Liver (tissue), 9 donors: ENCODE data around the gene FAM161A. TPM values are rescaled to one million over a fixed set of nuclear protein-coding genes. Genes with fewer than 3 reads are reported as not detected.

ENCODE experiments used
- DNase-seq: peaks from one replicate; pipeline ENCODE4 v3.0.0-alpha.2; 2017; ENCODE audit warnings: low spot score
- H3K27ac ChIP-seq, 2 donors: one replicate each; pipeline ENCODE4 v1.7.0; 2013; ENCODE audit warnings: inconsistent platforms in 2 of 2, low read length in 2 of 2, control low read depth in 1 of 2, low read depth in 1 of 2, mild to moderate bottlenecking in 1 of 2
- H3K27me3 ChIP-seq, 4 donors: one replicate each; pipeline versions ENCODE4 v1.6.1 to v1.7.0; 2013; ENCODE audit warnings: low read length in 3 of 4, inconsistent platforms in 1 of 4, mild to moderate bottlenecking in 1 of 4, moderate library complexity in 1 of 4; ENCODE audit not compliant: control insufficient read depth in 4 of 4, insufficient read depth in 4 of 4
- H3K36me3 ChIP-seq, 4 donors: one replicate each; pipeline versions ENCODE4 v1.6.1 to v1.7.0; 2013; ENCODE audit warnings: low read length in 3 of 4, mild to moderate bottlenecking in 3 of 4, low read depth in 1 of 4, moderate library complexity in 1 of 4; ENCODE audit not compliant: control insufficient read depth in 4 of 4, insufficient read depth in 3 of 4
- H3K4me1 ChIP-seq, 4 donors: one replicate each; pipeline versions ENCODE4 v1.6.1 to v1.7.0; 2013; ENCODE audit warnings: low read length in 3 of 4, mild to moderate bottlenecking in 3 of 4, moderate library complexity in 1 of 4; ENCODE audit not compliant: control insufficient read depth in 4 of 4, insufficient read depth in 4 of 4
- H3K4me3 ChIP-seq, 3 donors: one replicate each; pipeline versions ENCODE4 v1.6.1 to v1.7.0; 2013; ENCODE audit warnings: low read length in 3 of 3, control low read depth in 1 of 3, low read depth in 1 of 3, mild to moderate bottlenecking in 1 of 3
- H3K9ac ChIP-seq, 2 donors: one replicate each; pipeline ENCODE4 v1.7.0; 2013; ENCODE audit warnings: low read length in 2 of 2, mild to moderate bottlenecking in 2 of 2, moderate library complexity in 2 of 2, control low read depth in 1 of 2, low read depth in 1 of 2
- H3K9me3 ChIP-seq, 4 donors: one replicate each; pipeline versions ENCODE4 v1.6.1 to v1.7.0; 2013; ENCODE audit warnings: low read length in 3 of 4; ENCODE audit not compliant: control insufficient read depth in 4 of 4
- EGR1 ChIP-seq, 2 donors: IDR thresholded peaks; 2 replicates each; pipeline ENCODE4 v1.6.1; 2016 to 2018; ENCODE audit warnings: antibody characterized with exemption in 2 of 2, low read depth in 2 of 2
- FOXA1 ChIP-seq: IDR thresholded peaks from 2 replicates; pipeline ENCODE4 v1.6.1; 2016; ENCODE audit warnings: antibody characterized with exemption
- FOXA2 ChIP-seq: IDR thresholded peaks from 2 replicates; pipeline ENCODE4 v1.6.1; 2016; ENCODE audit warnings: antibody characterized with exemption
- GABPA ChIP-seq, 2 donors: IDR thresholded peaks in 1 of 2; conservative IDR thresholded peaks in 1 of 2; 2 replicates each; pipeline ENCODE4 v1.6.1; 2016; ENCODE audit warnings: antibody characterized with exemption in 2 of 2, mild to moderate bottlenecking in 1 of 2, moderate library complexity in 1 of 2
- HNF4A ChIP-seq, 2 donors: conservative IDR thresholded peaks; 2 replicates each; pipeline ENCODE4 v1.6.1; 2016; ENCODE audit warnings: antibody characterized with exemption in 2 of 2, mild to moderate bottlenecking in 2 of 2
- HNF4G ChIP-seq: IDR thresholded peaks from 2 replicates; pipeline ENCODE4 v1.6.1; 2016; ENCODE audit warnings: antibody characterized with exemption
- JUND ChIP-seq, 2 donors: IDR thresholded peaks; 2 replicates each; pipeline ENCODE4 v1.6.1; 2016; ENCODE audit warnings: antibody characterized with exemption in 2 of 2
- NR2F2 ChIP-seq: IDR thresholded peaks from 2 replicates; pipeline ENCODE4 v1.6.1; 2016; ENCODE audit warnings: antibody characterized with exemption
- RAD21 ChIP-seq, 2 donors: IDR thresholded peaks; 2 replicates each; pipeline ENCODE4 v1.6.1; 2016; ENCODE audit warnings: antibody characterized with exemption in 2 of 2, mild to moderate bottlenecking in 2 of 2
- REST ChIP-seq: IDR thresholded peaks from 2 replicates; pipeline ENCODE4 v1.6.1; 2016; ENCODE audit warnings: antibody characterized with exemption, mild to moderate bottlenecking
- RXRA ChIP-seq, 2 donors: IDR thresholded peaks; 2 replicates each; pipeline ENCODE4 v1.6.1; 2017 to 2018; ENCODE audit warnings: antibody characterized with exemption in 2 of 2, mild to moderate bottlenecking in 1 of 2
- SP1 ChIP-seq: IDR thresholded peaks from 2 replicates; pipeline ENCODE4 v1.6.1; 2018; ENCODE audit warnings: antibody characterized with exemption, mild to moderate bottlenecking
- TAF1 ChIP-seq: conservative IDR thresholded peaks from 2 replicates; pipeline ENCODE4 v1.6.1; 2016; ENCODE audit warnings: antibody characterized with exemption, mild to moderate bottlenecking
- YY1 ChIP-seq: IDR thresholded peaks from 2 replicates; pipeline ENCODE4 v1.6.1; 2016; ENCODE audit warnings: antibody characterized with exemption, mild to moderate bottlenecking
- ZBTB33 ChIP-seq: IDR thresholded peaks from 2 replicates; pipeline ENCODE4 v1.6.1; 2016; ENCODE audit warnings: antibody characterized with exemption
- WGBS: extraction: QIAGEN DNeasy Blood & Tissue Kit; methylation state at CpG from one replicate; pipeline ENCODE4 v1.1.7; 2013; 5-methylcytosine and 5-hydroxymethylcytosine counted together
- polyA plus RNA-seq, 2 donors: library from polyadenylated mRNA; stranded (reverse) in 1 of 2; unstranded in 1 of 2; fragments of 200-250 nt in 1 of 2; fragments of >200 nt in 1 of 2; fragmentation: Nextera tagmentation in 1 of 2; extraction: Ambion mirVana in 1 of 2; gene quantifications; one replicate each; pipeline versions ENCODE4 v1.2.1 to v1.2.3, GENCODE V29; 2013 to 2015
- total RNA-seq, 2 donors: library from RNA; depleted of rRNA; stranded (reverse); fragments of >200 nt; gene quantifications; one replicate each; pipeline ENCODE4 v1.2.3, GENCODE V29; 2014
- TF ChIP-seq, protein P1 (sequence below): IDR thresholded peaks from 2 replicates; pipeline ENCODE4 v1.6.1; 2016; ENCODE audit warnings: antibody characterized with exemption
- TF ChIP-seq, protein P2 (sequence below): IDR thresholded peaks from 2 replicates; pipeline ENCODE4 v1.6.1; 2016; ENCODE audit warnings: antibody characterized with exemption
- TF ChIP-seq, protein P3 (sequence below): fragments of 150-350 bp; IDR thresholded peaks from 2 replicates; pipeline ENCODE4 v1.5.1; 2017; ENCODE audit warnings: improper control_type of control experiment, low read depth, low read length; ENCODE audit not compliant: missing input control
- donor health status: healthy.
- donor health status: healthy.
- donor health status: healthy.
- donor health status: healthy.
- donor health status: healthy.

FAM161A gene
- total and polyA plus RNA-seq, 4 donors, result 0.54 to 1.2 (median 0.78) TPM

- Histone ChIP-seq H3K4me3 (no peak overlapping the region), H3K9me3 (no peaks in the 10 kb centered on the region), H3K27ac (no peak overlapping the region), H3K4me1 (no peaks in the 10 kb centered on the region), H3K9ac (no peak overlapping the region), H3K27me3 (no peaks in the 10 kb centered on the region), H3K36me3 (no peaks in the 10 kb centered on the region)
- 80% methylated on average over 4 of the region's 4 CpGs for WGBS
- no peak for TF ChIP-seq HNF4G
- TF ChIP-seq, protein P1, sequence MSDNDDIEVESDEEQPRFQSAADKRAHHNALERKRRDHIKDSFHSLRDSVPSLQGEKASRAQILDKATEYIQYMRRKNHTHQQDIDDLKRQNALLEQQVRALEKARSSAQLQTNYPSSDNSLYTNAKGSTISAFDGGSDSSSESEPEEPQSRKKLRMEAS, result no peak
- TF ChIP-seq SP1, result no peak
- TF ChIP-seq JUND (IDR thresholded peaks at IDR 0.05), result no peak
- no peak for TF ChIP-seq FOXA1
- no peak for TF ChIP-seq TAF1
- no peak for TF ChIP-seq NR2F2
- TF ChIP-seq FOXA2, result no peak
- TF ChIP-seq, protein P2, sequence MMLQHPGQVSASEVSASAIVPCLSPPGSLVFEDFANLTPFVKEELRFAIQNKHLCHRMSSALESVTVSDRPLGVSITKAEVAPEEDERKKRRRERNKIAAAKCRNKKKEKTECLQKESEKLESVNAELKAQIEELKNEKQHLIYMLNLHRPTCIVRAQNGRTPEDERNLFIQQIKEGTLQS, result no peak
- TF ChIP-seq ZBTB33, result no peak
- no peak for TF ChIP-seq REST
- no peak for TF ChIP-seq RAD21 (IDR thresholded peaks at IDR 0.05)
- TF ChIP-seq YY1, result no peak
- TF ChIP-seq, protein P3, sequence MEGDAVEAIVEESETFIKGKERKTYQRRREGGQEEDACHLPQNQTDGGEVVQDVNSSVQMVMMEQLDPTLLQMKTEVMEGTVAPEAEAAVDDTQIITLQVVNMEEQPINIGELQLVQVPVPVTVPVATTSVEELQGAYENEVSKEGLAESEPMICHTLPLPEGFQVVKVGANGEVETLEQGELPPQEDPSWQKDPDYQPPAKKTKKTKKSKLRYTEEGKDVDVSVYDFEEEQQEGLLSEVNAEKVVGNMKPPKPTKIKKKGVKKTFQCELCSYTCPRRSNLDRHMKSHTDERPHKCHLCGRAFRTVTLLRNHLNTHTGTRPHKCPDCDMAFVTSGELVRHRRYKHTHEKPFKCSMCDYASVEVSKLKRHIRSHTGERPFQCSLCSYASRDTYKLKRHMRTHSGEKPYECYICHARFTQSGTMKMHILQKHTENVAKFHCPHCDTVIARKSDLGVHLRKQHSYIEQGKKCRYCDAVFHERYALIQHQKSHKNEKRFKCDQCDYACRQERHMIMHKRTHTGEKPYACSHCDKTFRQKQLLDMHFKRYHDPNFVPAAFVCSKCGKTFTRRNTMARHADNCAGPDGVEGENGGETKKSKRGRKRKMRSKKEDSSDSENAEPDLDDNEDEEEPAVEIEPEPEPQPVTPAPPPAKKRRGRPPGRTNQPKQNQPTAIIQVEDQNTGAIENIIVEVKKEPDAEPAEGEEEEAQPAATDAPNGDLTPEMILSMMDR, result no peak
- no peak for TF ChIP-seq HNF4A (conservative IDR thresholded peaks at IDR 0.05)
- TF ChIP-seq EGR1 (IDR thresholded peaks at IDR 0.05; ENCODE audit: low read depth in 2 of 2), result no peak
- no peak for TF ChIP-seq GABPA (IDR thresholded peaks at IDR 0.05 in 1 of 2, conservative IDR thresholded peaks at IDR 0.05 in 1 of 2)
- TF ChIP-seq RXRA (IDR thresholded peaks at IDR 0.05), result no peak
- no peak for DNase-seq
Measured at GRCh38 chr2:61802548-61802947, 51.3 kb downstream of the FAM161A start.

GRCh38 chr2:61799099-61799498 is 54.8 kb downstream of the FAM161A start:
- Histone ChIP-seq H3K36me3 (no peaks in the 10 kb centered on the region), H3K9me3 (no peaks in the 10 kb centered on the region), H3K9ac (no peak overlapping the region), H3K4me1 (no peaks in the 10 kb centered on the region), H3K27me3 (no peaks in the 10 kb centered on the region), H3K4me3 (no peak overlapping the region), H3K27ac (no peak overlapping the region)
- WGBS, result 81% methylated on average over 6 of the region's 6 CpGs
- no peak for DNase-seq
- no peak for TF ChIP-seq TAF1
- TF ChIP-seq YY1, result no peak
- no peak for TF ChIP-seq ZBTB33
- TF ChIP-seq HNF4A (conservative IDR thresholded peaks at IDR 0.05), result no peak
- TF ChIP-seq JUND (IDR thresholded peaks at IDR 0.05), result no peak
- TF ChIP-seq, protein P3, result no peak
- TF ChIP-seq RXRA (IDR thresholded peaks at IDR 0.05), result no peak
- TF ChIP-seq HNF4G, result no peak
- no peak for TF ChIP-seq NR2F2
- no peak for TF ChIP-seq SP1
- TF ChIP-seq, protein P1, result no peak
- TF ChIP-seq EGR1 (IDR thresholded peaks at IDR 0.05; ENCODE audit: low read depth in 2 of 2), result no peak
- no peak for TF ChIP-seq RAD21 (IDR thresholded peaks at IDR 0.05)
